Activated CD8-positive, alpha-beta memory T cell treated with anti-CD3 and anti-CD28 coated beads, Interleukin-2, amount 50 U/mL, for 1 hour (primary cell): Measurements from ENCODE around the gene PFKP.

Source experiments
- DNase-seq: peaks from one replicate; pipeline ENCODE4 v3.0.0-alpha.2; 2020; ENCODE audit errors: extremely low read depth

Gene PFKP

DNA sequence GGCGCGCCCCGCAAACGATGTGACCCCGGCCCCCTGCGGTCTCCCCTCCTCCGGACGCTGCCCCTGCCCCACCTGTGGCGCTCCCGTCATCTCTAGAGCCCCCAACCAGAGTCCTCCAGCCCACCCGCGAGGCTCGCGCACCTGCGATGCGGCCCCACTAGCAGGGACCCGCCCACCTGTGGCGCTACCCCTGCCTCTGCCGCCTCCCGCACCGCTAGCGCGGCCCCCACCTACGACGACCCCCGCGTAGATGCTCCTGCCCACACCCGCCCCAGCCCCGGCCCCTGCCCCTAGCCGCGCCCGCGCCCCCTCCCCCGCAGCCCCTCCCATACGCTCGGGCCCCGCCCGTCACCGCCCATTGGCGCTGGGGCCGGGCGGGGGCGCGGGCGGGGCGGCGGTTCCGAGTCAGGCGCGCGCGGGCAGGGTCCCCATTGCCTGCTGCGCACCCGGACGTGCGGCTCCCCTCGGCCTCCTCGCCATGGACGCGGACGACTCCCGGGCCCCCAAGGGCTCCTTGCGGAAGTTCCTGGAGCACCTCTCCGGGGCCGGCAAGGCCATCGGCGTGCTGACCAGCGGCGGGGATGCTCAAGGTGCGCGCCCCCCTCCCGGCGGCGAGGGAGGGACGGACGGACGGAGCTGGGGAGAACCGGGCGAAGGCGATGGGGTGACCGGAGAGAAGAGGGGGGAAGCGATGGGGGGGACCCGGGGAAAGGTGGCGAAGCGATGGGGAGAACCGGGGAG is at the start of gene PFKP:
PFKP (plus strand) TSS at position 431 of the 741 bp plus-strand sequence; CDS start at position 479, 48 bp downstream.
- DNase-seq = no peak

GRCh38 chr10:3018247-3018646 is 49.1 kb upstream of the PFKP start:
- no peak for DNase-seq

- DNase-seq = no peak
Observed at GRCh38 chr10:3020311-3020710, 47.0 kb upstream of the PFKP start.

DNA sequence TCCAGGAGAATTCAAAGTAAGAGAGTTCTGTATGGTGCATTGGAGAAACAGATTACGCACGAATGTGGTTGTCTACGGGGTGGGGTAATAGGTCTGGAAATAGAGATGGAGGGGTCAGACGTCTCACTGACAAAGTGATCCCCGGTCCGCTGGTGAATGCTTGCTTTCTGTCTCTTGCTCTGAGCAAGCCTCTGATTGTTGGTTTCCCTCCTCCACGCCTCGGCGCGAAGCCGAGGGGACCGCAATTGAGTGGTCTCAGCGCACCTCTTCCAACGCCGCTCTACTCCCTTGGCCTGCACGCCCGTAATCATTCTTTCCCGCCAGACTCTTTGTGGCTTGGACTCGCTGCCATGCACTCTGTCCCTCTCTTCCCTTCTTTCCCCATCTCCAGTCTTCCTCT is 46.5 kb upstream of the PFKP start:
- no peak for DNase-seq

DNA sequence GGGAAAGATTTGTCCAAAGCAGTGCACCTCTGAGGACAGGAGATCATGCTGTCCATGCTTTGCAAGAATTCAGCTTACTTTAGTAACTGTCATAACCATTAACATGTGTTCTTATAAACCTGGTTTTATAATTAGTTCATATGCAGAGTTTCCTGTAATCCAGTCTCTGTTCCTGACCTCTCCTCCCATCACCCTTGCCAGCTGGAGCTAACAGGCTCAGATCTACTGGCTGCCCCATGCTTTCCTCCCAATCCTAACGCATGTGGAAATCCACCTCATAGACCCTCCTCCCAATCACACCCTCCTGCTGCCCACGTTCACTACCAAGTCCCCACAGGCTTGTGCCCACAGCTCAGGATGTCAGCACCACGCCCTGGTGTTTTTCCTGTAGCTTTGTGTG is 45.3 kb upstream of the PFKP start:
- DNase-seq = no peak

DNA sequence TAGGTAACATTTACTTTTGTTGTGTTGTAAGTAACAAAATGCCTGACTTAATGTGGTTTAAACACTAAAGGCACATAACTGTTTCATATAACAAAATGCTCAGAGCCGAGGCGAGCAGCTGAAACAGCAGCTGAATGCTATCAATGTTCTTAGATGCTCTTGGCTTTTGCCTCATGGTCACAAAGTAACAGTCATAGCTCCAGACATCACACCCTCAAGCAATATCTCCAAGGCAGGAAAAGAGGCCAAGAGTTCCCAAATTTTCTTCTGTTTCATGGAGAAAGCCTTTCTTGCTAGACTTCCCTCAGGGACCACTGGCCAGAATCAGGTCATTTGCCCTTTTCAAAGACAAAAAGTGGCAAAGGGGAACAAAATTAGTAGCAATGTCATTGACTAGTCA is 43.5 kb upstream of the PFKP start:
- no peak for DNase-seq

GRCh38 chr10:3025026-3025683 is 42.2 kb upstream of the PFKP start:
- no peak for DNase-seq

DNA sequence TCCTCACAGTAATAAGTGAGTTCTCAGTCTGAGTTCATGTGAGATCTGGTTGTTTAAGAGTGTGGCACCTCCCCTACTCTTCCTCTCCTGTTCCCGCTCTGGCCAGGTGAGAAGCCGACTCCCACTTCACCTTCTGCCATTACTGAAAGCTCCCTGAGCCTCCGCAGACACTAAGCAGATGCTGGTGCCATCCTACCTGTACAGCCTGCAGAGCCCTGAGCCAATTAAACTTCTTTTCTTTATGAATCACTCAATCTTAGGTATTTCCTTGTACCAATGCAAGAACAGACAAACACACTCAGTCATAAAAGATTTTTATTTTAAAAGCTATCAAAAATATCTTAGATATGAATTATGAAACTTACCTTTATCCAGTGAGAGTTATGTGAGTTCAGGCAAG is 39.5 kb upstream of the PFKP start:
- DNase-seq = no peak

DNA sequence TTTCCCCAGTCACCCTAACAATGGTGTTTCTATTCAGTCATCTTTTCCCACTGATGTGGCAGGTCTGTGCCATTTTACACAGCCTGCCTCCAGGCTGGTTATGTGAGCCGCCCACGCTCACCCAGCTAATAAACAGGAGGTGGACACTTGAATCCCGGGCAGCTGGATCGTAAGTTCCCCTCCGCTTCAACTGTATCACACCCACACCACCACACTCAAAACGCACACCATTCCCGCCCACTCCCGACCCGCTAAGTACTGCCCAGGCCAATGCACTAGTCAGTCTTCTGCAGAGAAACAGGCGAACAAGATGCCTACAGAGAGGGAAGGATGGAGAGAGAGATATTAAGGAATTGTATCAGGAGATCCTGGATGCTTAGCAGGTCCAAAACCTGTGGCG is 38.9 kb upstream of the PFKP start:
- DNase-seq = no peak

DNA sequence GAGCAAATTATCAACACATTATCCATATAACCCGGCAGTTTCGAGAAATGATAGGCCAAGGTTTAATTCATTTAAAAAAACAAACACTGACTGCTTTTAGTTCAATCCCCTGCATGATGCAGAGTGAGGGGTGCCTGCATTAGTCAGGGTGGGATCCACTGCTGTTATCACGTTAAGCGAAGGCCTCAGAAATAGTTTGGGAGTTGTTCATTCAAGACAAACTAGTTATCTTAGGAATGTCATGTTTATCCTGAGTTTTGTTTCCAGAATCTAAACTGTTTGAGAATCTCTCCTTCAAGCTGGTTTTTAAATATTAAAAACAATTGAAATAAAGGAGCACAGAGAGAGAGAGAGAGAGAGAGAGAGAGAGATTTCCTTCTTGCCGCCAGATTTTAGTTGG is 36.6 kb upstream of the PFKP start:
- no peak for DNase-seq

DNA sequence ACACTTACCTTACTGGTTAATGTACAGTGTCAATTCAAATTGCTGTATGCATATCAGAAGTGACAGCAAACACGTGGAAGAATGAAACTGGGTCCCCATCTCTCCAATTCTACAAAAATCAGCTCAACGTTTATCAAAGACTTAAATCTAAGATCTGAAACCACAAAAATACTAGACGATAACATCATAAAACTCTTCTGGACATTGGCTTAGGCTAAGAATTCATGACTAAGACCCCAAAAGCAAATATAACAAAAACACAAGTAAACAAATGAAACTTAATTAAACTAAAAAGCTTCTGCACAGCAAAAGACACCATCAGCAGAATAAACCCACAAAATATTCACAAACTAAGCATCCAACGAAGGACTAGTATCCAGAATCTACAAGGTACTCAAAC is 35.9 kb upstream of the PFKP start:
- no peak for DNase-seq

GRCh38 chr10:3033925-3034324 is 33.4 kb upstream of the PFKP start:
- DNase-seq = no peak

- DNase-seq = no peak
Observed at GRCh38 chr10:3034616-3035015, 32.7 kb upstream of the PFKP start.

DNA sequence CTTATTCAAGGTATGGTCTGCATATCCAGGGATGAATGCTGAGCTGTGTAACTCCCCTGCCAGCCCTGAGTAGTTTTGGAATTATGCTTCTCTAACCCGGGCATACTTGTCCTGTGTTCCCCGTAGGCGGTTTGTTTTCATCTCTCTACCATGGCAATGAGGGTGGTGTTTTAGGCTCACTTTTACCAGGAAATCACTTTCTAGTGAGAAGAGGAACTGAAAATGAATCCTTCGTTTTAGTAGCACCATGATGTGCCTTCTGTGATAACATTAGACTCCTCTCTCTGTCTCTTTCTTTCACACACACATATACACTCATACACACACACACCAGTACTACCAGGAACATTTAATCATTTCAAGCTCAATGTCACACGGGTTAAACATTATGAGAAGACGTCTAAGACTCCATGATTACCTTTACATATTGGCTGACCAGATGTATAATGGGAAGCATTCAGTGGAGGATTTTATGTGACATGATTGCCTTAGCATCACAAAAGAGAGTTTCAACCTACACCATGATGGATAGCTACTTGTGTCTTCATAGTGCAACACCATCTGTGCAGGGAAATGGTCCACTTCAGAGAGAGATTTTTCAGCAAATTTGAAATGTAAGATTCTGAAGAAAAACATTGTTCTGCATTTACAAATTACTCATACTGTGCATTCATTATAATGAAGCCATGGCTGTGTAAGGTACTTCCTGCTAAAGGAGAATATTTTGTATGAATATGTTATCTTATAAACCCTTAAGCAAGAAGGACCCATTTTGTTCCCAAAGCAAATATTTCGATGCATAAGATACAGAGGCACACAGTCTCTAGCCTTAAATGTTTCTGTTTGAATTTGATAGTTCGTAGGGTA is 31.0 kb upstream of the PFKP start:
- no peak for DNase-seq

GRCh38 chr10:3037182-3037581 is 30.2 kb upstream of the PFKP start:
- no peak for DNase-seq

DNA sequence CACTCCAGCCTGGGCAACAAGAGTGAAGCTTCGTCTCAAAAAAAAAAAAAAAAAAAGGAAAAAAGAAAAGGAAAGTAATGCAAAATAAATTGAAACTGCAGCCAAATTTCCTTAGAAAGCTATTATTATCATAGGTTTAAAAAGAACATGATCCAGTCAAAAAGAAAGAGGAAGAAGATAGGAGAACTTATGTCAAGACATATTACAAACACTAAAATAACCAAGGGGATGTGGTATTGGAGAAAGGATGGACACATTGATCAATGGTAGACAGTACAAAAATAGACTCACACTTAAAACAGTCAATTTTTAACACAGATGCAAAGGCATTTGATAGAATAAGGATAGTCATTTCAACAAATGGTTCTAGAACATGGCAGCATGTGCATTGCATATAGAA is 27.3 kb upstream of the PFKP start:
- DNase-seq = no peak

GRCh38 chr10:3042589-3042988 is 24.8 kb upstream of the PFKP start:
- no peak for DNase-seq

DNA sequence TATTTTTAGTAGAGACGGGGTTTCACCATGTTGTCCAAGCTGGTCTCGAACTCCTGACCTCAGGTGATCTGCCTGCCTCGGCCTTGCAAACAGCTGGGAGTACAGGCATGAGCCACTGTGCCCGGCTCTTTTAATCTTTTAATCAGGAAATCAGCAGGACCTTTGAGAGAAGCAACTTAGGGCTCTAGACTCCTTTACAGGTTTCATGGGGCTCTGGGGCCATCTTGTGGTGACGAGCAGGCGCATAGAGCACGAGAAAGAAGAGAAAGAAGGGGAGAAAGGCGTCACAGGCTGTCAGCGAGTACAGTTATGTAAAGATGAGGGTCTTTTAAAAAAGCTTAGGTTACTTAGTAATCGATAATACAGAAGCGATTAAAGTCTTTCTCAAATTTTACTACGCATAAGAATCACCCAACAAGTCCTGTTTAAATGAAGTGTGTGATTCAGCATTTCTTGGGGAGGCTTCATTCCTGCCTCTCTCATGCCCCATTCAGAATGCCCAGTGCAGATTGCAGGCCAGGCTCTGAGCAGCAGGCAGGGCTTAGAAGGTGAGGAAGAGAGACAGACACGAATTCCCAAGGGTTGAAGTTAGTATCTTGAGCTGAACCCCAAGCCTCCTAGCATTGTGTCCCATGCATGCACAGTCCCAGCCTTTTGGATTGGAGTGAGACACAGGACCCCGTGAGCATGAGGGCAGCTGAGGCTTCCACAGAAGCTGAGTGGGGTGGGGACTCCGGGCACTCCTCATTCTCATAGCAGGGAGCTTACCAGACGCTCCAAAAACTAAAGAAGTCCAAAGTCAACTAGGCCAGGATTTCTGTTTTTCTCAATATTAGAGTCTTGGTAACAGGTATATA is 23.6 kb upstream of the PFKP start:
- DNase-seq = no peak

- no peak for DNase-seq
Observed at GRCh38 chr10:3045471-3046209, 21.7 kb upstream of the PFKP start.

DNA sequence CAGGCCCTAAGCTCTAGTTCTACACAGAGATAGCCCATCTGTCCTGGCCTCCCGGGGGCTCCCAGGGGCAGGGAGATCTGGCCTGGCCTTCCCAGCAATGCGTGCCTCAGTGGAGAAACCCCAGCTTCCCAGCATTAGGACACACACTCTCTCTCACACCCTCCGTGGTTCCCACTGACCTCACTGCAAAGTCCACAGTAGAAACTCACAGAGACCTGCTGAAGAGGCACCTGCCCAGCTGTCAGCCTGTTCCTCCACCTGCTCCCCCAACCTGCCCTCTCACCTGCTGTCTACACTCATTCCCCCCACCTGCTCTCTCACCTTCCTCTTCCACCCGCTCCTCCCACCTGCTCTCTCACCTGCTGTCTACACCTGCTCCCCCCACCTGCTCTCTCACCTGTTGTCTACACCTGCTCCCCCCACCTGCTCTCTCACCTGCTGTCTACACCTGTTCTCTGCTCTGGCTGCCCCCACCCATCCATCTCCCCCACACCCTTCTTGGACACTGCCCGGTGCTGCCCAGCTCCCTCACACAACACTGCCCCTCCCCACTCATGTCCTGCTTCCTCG is 21.1 kb upstream of the PFKP start:
- no peak for DNase-seq
